ENCODE data around the gene CFAP43. TPM values are rescaled to one million over a fixed set of nuclear protein-coding genes. Genes with fewer than 3 reads are reported as not detected.

CFAP43 gene
- total and polyA plus RNA-seq, 2 of the 8 experiments (the other 6 are each of a cell fraction or from before 2014, with no cell fraction given): 0.11 to 0.27 TPM

- no peak overlapping the region for H3K4ac ChIP-seq (replicated peaks; ENCODE audit: insufficient read length, low read depth, low read length)
- no peak overlapping the region for H2BK5ac ChIP-seq (ENCODE audit: low read depth, low read length)
- no peak overlapping the region for H3K18ac ChIP-seq (ENCODE audit: extremely low read depth, low read length)
- H3K23ac ChIP-seq (ENCODE audit: insufficient read length): no peak overlapping the region
- no peak overlapping the region for H2AK5ac ChIP-seq (ENCODE audit: low read depth, low read length)
- H4K91ac ChIP-seq (replicated peaks; ENCODE audit: insufficient read length, low read length): no peak overlapping the region
- CTCF ChIA-PET (ENCODE audit: partially characterized antibody): interaction anchor here (0.8 to 8.6 kb wide), 18 partner anchors 9 to 117 kb away, joined by 3 to 43 read pairs (median 4); no protein-coding TSS in a partner anchor
- H3K9me3 ChIP-seq (ENCODE audit: insufficient read depth in 2 of 2, low read depth in 1 of 2, low read length in 1 of 2): no peaks in the 10 kb centered on the region
- no peak overlapping the region for H2BK20ac ChIP-seq (ENCODE audit: low read length)
- no peak overlapping the region for H4K8ac ChIP-seq (ENCODE audit: extremely low read depth, insufficient read depth, low read length)
- FAIRE-seq: no peak
- peak in 1 of 2 experiments; percentile 54 for DNase-seq (ENCODE audit: low read depth in 1 of 2, low spot score in 2 of 2)
- no peak overlapping the region for H3K14ac ChIP-seq (ENCODE audit: insufficient read length)
- no peak overlapping the region for H3K56ac ChIP-seq (replicated peaks; ENCODE audit: insufficient read length, low read depth, low read length)
- H3K4me2 ChIP-seq (ENCODE audit: insufficient read depth in 1 of 2, low read depth in 2 of 2, low read length in 2 of 2): no peak overlapping the region
- no peaks in the 10 kb centered on the region; a peak in 2 of 7 replicates for H3K4me1 ChIP-seq (replicated peaks in 1 of 4; ENCODE audit: control insufficient read depth in 3 of 4, insufficient read depth in 4 of 4, low read length in 3 of 4)
- H2BK12ac ChIP-seq (ENCODE audit: low read depth, low read length): no peak overlapping the region
- no peak overlapping the region for H3K9ac ChIP-seq (replicated peaks in 1 of 4; ENCODE audit: extremely low read depth in 1 of 4, low read depth in 3 of 4, low read length in 3 of 4)
- no peak overlapping the region for H3K27ac ChIP-seq (ENCODE audit: low read depth, low read length)
- no peaks in the 10 kb centered on the region for H3K79me1 ChIP-seq (ENCODE audit: low read depth, low read length)
- H2BK120ac ChIP-seq (replicated peaks; ENCODE audit: low read depth, low read length): no peak overlapping the region
- H3K27me3 ChIP-seq (replicated peaks in 1 of 4; ENCODE audit: control insufficient read depth in 3 of 4, extremely low read depth in 1 of 4, insufficient read depth in 3 of 4, low read length in 3 of 4): no peaks in the 10 kb centered on the region
- H4K5ac ChIP-seq (ENCODE audit: insufficient read length, low read depth, low read length): no peak overlapping the region
- H2BK15ac ChIP-seq (ENCODE audit: low read length): no peak overlapping the region
- H3K79me2 ChIP-seq (ENCODE audit: control insufficient read depth in 1 of 2, insufficient read depth in 2 of 2, low read length in 2 of 2): no peaks in the 10 kb centered on the region
- WGBS, 2 experiments (ENCODE audit: extremely low coverage in 1 of 2, insufficient coverage in 1 of 2, insufficient read length in 1 of 2, insufficient replicate concordance in 2 of 2, low coverage in 1 of 2, low lambda C conversion rate in 2 of 2, missing lambda C conversion rate in 1 of 2): 73% methylated on average over 2 of the region's 2 CpGs; no CpG with 5 or more reads in 1 of the 2 experiments
- no peaks in the 10 kb centered on the region for H3K23me2 ChIP-seq (ENCODE audit: low read depth, low read length)
- TF ChIP-seq YY1 (IDR thresholded peaks at IDR 0.05; ENCODE audit: low read depth, low read length) (peak; percentile 43; the same call in 1 of the 2 replicates), RAD21 (IDR thresholded peaks at IDR 0.05 in 1 of 2, conservative IDR thresholded peaks at IDR 0.05 in 1 of 2; ENCODE audit: low read depth in 2 of 2, low read length in 2 of 2) (peak; percentile 50 to 61), KDM1A (IDR thresholded peaks at IDR 0.05; ENCODE audit: borderline replicate concordance, low read length) (no peak), ZNF274 (IDR thresholded peaks at IDR 0.05; ENCODE audit: borderline replicate concordance, extremely low read depth, low read length) (no peak), CTCF (IDR thresholded peaks at IDR 0.05; ENCODE audit: control extremely low read depth in 1 of 3, insufficient read depth in 1 of 3, low read depth in 1 of 3, low read length in 3 of 3) (peak; percentile 51 to 70 (median 60))
- POLR2A ChIA-PET (ENCODE audit: partially characterized antibody): interaction anchor here (1.9 kb wide), 1 partner anchor 17 kb away, joined by 4 read pairs; no protein-coding TSS in a partner anchor
- H3K36me3 ChIP-seq (ENCODE audit: control insufficient read depth in 2 of 4, insufficient read depth in 4 of 4, low read length in 3 of 4): no peaks in the 10 kb centered on the region; a peak in 1 of 8 replicates
- H4K20me1 ChIP-seq (replicated peaks in 1 of 2; ENCODE audit: control insufficient read depth in 1 of 2, insufficient read depth in 2 of 2, low read length in 2 of 2): no peaks in the 10 kb centered on the region
- no peak overlapping the region for H3K4me3 ChIP-seq (ENCODE audit: extremely low read depth in 1 of 4, insufficient read depth in 2 of 4, low read depth in 3 of 4, low read length in 4 of 4)
- H2AFZ ChIP-seq (ENCODE audit: low read length): no peak overlapping the region
These were observed 104.8 kb downstream of the CFAP43 start for GRCh38 chr10:104127411-104127810.

All from H1 (cell line).